AG04449 (cell line): ENCODE results near the gene CMIP.

Experiments
- CTCF ChIA-PET: fragments of 350-600 bp; formaldehyde crosslinking; extraction: SDS; loops from one replicate; lab custom pipeline; 2021; ENCODE audit warnings: antibody characterized with exemption; lab: Yijun Ruan, JAX
- POLR2A ChIA-PET: fragments of 400-600, 350-600 bp; formaldehyde crosslinking; extraction: SDS; loops from one replicate; lab custom pipeline; 2020; ENCODE audit warnings: antibody characterized with exemption, inconsistent platforms; lab: Yijun Ruan, JAX
- DNase-seq: peaks from one replicate; pipeline ENCODE4 v3.0.0-alpha.2; 2010; ENCODE audit warnings: low read depth, low spot score
- H3K4me3 ChIP-seq: 2 replicates; pipeline ENCODE4 v1.5.1; 2011; ENCODE audit warnings: low read depth, mild to moderate bottlenecking, control low read depth, low read length
- TF ChIP-seq, protein P1 (sequence below): IDR thresholded peaks from one replicate; pipeline ENCODE4 v1.5.1; 2011; ENCODE audit warnings: mild to moderate bottlenecking, moderate library complexity, low read length, control low read depth, inconsistent platforms; ENCODE audit not compliant: insufficient read depth; ENCODE audit errors: missing control alignments

CMIP gene

DNA sequence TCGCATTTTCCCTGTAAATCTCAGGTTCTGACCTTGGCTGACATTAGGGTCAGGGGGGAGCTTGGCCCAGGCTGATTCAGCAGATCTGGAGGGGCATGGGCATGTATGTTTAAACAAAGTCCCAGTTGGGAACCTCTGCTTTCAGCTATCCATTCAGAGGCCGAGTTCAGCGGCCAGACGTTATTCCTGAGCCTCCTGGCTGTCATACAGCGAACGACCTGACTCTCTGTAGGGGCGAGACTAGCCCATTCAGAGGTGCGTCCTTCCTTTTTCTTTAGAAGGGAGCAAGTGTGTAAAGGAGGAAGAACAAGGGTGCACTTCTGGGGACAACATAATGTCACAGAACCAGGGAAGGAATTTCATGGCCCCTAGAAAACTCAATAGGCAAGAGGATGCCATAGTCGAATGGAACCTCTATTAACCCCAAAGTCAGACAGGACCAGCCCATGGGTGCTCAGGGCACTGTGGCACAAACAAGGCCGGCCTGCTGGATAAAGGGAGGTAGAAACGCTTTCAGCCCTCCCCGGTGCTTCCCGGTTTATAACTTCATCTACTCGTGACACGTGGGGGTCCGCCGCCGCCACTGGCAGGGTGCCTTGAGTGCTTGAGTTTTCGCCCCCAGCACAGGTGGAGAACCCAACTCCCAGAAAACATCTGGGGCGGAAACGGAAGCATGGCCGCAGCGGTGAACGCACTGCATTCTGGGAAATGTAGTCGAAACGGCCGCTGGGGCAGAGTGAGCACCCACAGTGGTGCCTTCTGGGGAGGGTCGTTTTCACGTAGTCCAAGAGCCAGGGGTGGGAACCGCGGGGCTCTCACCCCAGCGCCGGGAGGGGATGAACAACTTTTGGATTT, 301.3 kb downstream of the CMIP start:
- peak overlapping the region; percentile 50 for H3K4me3 ChIP-seq
- TF ChIP-seq, protein P1, sequence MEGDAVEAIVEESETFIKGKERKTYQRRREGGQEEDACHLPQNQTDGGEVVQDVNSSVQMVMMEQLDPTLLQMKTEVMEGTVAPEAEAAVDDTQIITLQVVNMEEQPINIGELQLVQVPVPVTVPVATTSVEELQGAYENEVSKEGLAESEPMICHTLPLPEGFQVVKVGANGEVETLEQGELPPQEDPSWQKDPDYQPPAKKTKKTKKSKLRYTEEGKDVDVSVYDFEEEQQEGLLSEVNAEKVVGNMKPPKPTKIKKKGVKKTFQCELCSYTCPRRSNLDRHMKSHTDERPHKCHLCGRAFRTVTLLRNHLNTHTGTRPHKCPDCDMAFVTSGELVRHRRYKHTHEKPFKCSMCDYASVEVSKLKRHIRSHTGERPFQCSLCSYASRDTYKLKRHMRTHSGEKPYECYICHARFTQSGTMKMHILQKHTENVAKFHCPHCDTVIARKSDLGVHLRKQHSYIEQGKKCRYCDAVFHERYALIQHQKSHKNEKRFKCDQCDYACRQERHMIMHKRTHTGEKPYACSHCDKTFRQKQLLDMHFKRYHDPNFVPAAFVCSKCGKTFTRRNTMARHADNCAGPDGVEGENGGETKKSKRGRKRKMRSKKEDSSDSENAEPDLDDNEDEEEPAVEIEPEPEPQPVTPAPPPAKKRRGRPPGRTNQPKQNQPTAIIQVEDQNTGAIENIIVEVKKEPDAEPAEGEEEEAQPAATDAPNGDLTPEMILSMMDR, result no peak
- POLR2A ChIA-PET, result no interaction called here
- DNase-seq, result no peak
- CTCF ChIA-PET, result no interaction called here

- no peak for DNase-seq
- ChIA-PET POLR2A (no interaction called here), CTCF (no interaction called here)
- H3K4me3 ChIP-seq, result peak overlapping the region; percentile 50
- TF ChIP-seq, protein P1, result no peak
Observed at GRCh38 chr16:81746566-81746965, 302.0 kb downstream of the CMIP start.

DNA sequence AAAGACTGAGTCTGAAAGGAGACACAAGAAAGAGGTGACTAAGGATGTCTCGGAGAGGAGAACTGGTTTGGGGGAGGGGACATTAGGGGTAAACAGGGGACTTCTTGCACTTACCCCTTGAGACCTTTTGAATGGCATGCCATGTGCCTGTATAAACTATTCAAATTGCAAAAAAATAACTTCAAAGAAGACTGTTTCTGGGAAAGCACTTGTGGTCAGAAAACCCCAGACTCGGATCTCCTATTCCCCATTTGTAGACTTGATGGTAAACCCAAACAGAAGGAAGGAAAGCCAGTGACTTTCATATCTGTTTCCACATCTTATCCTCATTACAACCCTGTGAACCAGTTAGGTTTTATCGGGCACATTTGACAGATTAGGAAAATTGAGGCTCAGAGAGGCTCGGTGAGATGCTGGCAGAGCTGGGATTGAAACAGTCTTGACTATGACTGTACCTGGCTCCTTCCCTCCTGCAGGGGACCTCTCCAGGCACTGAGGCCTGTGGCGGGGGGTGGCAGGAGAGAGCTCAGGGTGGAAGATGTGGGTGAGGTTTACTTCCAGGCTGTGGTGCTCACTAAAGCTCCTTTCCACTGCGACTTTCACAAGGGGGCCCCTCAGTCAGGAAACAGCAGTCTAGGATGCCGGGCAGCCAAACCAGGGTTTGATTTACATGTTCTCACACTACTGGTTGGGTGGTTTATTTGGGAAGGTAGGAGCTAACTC, 304.0 kb downstream of the CMIP start:
- no peak for DNase-seq
- TF ChIP-seq, protein P1, result no peak
- ChIA-PET POLR2A (no interaction called here), CTCF (interaction anchor here (0.7 to 0.8 kb wide), 2 partner anchors 383 to 385 kb away, joined by 3 read pairs; no protein-coding TSS in a partner anchor)
- no peak overlapping the region for H3K4me3 ChIP-seq

DNA sequence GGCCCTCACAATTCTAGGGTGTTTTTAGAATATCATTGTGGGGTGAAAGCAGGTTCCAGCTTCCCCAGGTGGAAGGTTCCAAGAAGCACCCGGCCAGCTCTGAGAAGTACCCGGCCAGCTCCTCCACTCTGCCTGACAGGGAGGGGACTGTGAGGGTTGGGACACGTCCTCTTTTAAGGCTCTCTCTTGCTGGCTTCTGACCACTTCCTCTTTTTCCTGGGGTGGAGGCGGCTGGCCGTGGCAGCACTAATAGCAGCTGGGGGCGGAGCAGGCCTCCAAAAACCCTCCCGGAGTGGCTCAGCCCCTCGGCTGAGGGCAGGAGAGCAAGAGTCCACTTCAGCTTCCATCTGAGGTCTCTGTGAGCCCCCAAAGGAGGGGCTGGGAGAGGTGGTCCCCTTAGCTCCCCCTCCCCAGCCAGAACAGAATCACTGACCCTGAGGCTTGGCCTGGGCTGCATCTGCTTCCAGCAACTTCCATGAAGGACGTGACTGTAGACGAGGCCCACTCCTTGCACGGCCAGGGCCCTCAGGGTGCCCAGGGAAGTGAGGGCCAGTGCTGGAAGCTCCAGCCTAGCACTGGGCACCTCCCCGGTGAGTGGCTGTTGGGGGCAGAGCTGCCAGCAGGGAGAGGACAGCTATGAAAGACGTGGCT, 307.7 kb downstream of the CMIP start:
- POLR2A ChIA-PET, result no interaction called here
- DNase-seq, result no peak

GRCh38 chr16:81752876-81753227, 308.2 kb downstream of the CMIP start:
- TF ChIP-seq, protein P1, result no peak
- ChIA-PET CTCF (interaction anchor here (0.9 to 2.5 kb wide), 2 partner anchors 14 to 548 kb away, joined by 3 to 14 read pairs; no protein-coding TSS in a partner anchor), POLR2A (no interaction called here)
- no peak overlapping the region for H3K4me3 ChIP-seq
- DNase-seq, result no peak

More for the DNA sequence above, 307.7 kb downstream of the CMIP start:
- TF ChIP-seq, protein P1, result no peak
- H3K4me3 ChIP-seq, result no peak overlapping the region
- CTCF ChIA-PET, result interaction anchor here (0.9 to 2.5 kb wide), 3 partner anchors 14 to 547 kb away, joined by 3 to 14 read pairs (median 4); no protein-coding TSS in a partner anchor
